ENCODE data around the gene ZNF513. TPM values are rescaled to one million over a fixed set of nuclear protein-coding genes. Genes with fewer than 3 reads are reported as not detected.
A peak's percentile ranks its signal among the peaks of the same experiment; 100 is the strongest.
"Not testable (repeated sequence)": the region's sequence is repeated elsewhere in the genome, so short reads cannot be mapped to it uniquely, and the experiment has no call there.

ZNF513 gene, protein sequence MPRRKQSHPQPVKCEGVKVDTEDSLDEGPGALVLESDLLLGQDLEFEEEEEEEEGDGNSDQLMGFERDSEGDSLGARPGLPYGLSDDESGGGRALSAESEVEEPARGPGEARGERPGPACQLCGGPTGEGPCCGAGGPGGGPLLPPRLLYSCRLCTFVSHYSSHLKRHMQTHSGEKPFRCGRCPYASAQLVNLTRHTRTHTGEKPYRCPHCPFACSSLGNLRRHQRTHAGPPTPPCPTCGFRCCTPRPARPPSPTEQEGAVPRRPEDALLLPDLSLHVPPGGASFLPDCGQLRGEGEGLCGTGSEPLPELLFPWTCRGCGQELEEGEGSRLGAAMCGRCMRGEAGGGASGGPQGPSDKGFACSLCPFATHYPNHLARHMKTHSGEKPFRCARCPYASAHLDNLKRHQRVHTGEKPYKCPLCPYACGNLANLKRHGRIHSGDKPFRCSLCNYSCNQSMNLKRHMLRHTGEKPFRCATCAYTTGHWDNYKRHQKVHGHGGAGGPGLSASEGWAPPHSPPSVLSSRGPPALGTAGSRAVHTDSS
- total RNA-seq, result 25.0 to 25.7 TPM (median 25.1 TPM) in 3 replicates

DNA sequence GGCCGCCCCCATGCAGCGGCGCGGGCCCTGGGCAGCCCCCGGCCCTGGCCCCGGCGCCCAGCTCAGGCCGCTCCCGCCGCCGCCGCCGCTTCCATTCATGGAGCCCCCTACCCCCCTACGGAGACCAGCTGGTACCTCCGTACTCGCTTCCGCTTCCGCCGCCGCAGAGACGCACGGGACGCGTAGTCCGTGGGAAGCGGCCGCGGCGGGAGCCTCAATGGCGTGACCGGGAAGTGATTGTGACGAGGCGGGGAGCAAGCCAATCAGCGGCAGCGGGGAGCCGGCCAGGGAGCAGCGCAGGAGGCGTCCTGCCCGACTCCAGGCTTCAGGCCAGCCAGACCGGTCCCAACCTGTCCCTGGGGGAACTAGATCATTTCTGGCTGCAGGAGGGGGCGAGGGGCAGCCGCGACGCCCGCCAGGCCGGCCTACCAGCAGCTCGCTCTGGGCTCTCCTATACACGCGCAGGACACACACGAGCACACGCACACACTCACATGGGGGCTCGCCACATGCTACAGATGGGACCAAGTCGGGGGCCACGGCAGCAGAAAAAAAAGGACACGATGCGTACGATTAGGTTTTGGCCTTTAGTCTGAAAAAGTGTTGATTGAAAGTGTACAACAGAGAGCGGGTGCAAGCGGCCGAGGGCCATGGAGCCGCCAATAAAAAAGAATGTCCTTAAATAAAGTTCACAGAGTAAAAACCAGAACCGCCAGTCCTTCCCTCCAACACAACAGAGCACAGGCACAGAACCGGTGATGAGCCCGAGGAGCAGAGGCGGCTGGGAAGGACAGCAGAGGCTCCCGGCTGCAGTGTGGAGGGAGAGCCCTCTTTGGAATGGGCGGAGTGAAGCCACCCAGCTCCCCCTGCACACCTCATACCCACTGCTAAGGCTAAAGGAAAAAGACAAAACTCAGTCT lies at the start of gene ZNF513:
TSS of gene ZNF513 (minus strand) at position 109 of the 920 bp plus-strand sequence. CDS start 208 bp downstream, outside the sequence.
- peak within 1 kb of the TSS; percentile 90 for H3K4me3 Mint-ChIP-seq
- no peaks in the 10 kb centered on the region for H3K27me3 Mint-ChIP-seq (ENCODE audit: low read depth)
- H3K9me3 Mint-ChIP-seq, result no peaks in the 10 kb centered on the region
- H3K36me3 Mint-ChIP-seq, result peaks cover 20% of the 10 kb centered on the region
- peak; percentile 90 for DNase-seq (ENCODE audit: low spot score in 2 of 2, unreplicated experiment in 2 of 2)
- H3K4me1 Mint-ChIP-seq, result peaks cover 26% of the 10 kb centered on the region
- TF ChIP-seq, protein P1, sequence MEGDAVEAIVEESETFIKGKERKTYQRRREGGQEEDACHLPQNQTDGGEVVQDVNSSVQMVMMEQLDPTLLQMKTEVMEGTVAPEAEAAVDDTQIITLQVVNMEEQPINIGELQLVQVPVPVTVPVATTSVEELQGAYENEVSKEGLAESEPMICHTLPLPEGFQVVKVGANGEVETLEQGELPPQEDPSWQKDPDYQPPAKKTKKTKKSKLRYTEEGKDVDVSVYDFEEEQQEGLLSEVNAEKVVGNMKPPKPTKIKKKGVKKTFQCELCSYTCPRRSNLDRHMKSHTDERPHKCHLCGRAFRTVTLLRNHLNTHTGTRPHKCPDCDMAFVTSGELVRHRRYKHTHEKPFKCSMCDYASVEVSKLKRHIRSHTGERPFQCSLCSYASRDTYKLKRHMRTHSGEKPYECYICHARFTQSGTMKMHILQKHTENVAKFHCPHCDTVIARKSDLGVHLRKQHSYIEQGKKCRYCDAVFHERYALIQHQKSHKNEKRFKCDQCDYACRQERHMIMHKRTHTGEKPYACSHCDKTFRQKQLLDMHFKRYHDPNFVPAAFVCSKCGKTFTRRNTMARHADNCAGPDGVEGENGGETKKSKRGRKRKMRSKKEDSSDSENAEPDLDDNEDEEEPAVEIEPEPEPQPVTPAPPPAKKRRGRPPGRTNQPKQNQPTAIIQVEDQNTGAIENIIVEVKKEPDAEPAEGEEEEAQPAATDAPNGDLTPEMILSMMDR (IDR thresholded peaks at IDR 0.05; ENCODE audit: unreplicated experiment), result no peak
- peak within 1 kb of the TSS; percentile 98 for H3K27ac Mint-ChIP-seq

DNA sequence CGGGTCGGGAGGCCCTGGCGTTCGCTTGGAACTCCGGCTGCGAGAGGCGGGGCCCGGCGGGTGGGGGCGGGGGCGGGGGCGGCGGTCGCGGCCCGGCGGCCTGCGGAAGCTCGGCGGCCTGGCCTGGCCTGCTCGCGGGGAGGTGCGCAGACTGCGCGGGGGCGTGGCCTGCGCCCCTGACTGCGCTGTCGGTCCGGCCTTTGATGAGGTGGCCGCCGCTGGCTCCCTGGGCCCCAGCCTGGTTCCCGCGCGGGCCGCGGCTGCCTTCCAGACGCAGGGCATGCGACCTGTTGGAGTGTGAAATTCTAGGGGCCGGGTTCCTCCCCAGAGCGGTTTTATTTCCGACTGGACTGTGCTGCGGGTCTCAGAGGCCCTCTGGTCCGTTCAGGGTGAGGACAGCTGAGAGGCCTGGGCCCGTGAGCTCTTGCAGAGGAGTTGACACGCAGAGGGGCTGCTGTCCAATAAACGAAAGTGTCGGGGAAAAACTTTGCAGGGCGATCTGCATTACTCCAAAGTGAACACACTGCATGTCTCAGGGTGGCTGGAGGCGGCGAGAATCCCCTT lies 48.5 kb upstream of the ZNF513 start:
- Mint-ChIP-seq H3K27me3 (ENCODE audit: low read depth) (no peaks in the 10 kb centered on the region), H3K27ac (peak overlapping the region; percentile 98), H3K4me3 (peak overlapping the region; percentile 99), H3K9me3 (no peaks in the 10 kb centered on the region), H3K36me3 (peaks cover 11% of the 10 kb centered on the region), H3K4me1 (peaks cover 29% of the 10 kb centered on the region)
- peak; percentile 45 to 80 for DNase-seq (ENCODE audit: low spot score in 2 of 2, unreplicated experiment in 2 of 2)
- TF ChIP-seq, protein P1 (IDR thresholded peaks at IDR 0.05; ENCODE audit: unreplicated experiment), result no peak

DNA sequence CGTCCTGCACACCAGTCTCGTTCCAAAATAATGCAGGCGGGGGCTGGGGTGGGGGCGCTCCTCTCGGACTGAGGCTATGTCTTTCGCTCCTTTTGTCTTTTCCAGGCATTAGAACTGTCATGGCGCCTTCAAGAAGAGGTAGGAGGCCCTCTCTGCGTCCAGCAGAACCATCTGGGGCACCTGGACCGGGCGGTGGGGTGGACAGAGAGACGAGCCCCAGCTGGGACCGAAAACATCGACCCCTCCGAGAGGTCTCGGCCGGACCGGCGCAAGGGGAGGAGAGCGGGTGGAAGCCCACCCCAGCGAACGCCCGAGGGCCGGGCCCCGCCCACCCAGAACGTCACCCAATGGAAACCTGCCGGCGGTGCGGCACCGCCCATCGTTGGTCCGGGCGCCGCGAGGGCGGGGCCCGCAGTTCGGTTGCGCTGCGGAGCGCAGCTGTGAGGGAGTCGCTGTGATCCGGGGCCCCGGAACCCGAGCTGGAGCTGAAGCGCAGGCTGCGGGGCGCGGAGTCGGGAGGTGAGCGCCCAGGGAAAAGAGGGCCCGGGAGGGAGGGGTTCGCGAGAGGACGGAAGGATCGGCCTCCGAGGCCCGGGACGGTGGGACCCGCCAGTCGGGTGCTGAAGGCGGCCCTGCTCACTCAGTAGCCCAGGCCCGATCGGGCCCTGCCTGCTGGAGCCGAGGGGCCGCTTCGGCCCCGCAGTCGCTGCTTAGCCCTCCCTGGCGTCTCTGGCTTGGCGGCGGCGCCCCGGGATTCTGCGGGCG lies 47.9 kb upstream of the ZNF513 start, which contains the start of gene NRBP1:
TSS of gene NRBP1 (plus strand) at position 419 of the 765 bp plus-strand sequence. CDS start 4,643 bp downstream, outside the sequence.
- peak within 1 kb of the TSS; percentile 98 for H3K27ac Mint-ChIP-seq
- TF ChIP-seq, protein P1 (IDR thresholded peaks at IDR 0.05; ENCODE audit: unreplicated experiment), result no peak

DNA sequence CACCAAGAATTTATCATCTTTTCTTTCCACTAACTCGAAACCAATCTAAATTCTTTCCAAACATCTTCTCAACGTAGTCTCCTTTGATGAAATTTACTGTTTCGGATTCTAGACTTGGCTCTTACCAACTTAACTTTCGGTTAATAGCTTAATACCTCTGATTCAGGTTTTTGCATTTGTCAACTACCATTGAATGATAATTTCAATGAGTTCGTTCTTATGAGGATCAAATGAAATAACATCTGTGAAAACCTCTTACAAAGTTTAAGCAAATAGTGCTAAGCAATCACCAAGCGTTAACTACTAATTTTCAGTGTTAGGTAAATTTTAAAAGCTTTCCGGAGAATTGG lies 47.3 kb upstream of the ZNF513 start:
- peaks cover 29% of the 10 kb centered on the region for H3K4me1 Mint-ChIP-seq
- TF ChIP-seq, protein P1 (IDR thresholded peaks at IDR 0.05; ENCODE audit: unreplicated experiment), result no peak
- peak overlapping the region; percentile 98 for H3K27ac Mint-ChIP-seq
- no peak for DNase-seq (ENCODE audit: low spot score in 2 of 2, unreplicated experiment in 2 of 2)
- peaks cover 2% of the 10 kb centered on the region for H3K9me3 Mint-ChIP-seq
- peak overlapping the region; percentile 99 for H3K4me3 Mint-ChIP-seq
- no peaks in the 10 kb centered on the region for H3K36me3 Mint-ChIP-seq
- no peaks in the 10 kb centered on the region for H3K27me3 Mint-ChIP-seq (ENCODE audit: low read depth)

More for the DNA sequence above, 47.9 kb upstream of the ZNF513 start, which contains the start of gene NRBP1:
- Mint-ChIP-seq H3K36me3 (peaks cover 4% of the 10 kb centered on the region), H3K9me3 (peaks cover 2% of the 10 kb centered on the region), H3K4me1 (peaks cover 29% of the 10 kb centered on the region), H3K27me3 (ENCODE audit: low read depth) (no peaks in the 10 kb centered on the region), H3K4me3 (peak within 1 kb of the TSS; percentile 99)
- DNase-seq (ENCODE audit: low spot score in 2 of 2, unreplicated experiment in 2 of 2), result peak; percentile 85 to 96

DNA sequence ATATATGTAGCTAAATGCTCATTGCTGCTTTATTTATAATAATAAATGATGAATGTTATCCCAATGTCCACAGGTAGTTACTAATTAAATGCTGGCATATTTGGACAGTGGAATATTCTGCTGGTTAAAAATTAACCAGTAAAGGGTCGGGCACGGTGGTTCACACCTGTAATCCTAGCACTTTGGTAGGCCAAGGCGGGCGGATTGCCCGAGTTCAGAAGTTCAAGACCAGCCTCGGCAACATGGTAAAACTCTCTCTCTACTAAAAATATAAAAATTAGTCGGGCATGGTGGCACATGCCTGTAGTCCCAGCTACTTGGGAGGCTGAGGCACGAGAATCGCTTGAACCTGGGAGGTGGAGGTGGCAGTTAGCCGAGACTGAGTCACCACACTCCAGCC lies 44.5 kb upstream of the ZNF513 start:
- H3K27ac Mint-ChIP-seq; H3K4me3 Mint-ChIP-seq; DNase-seq (ENCODE audit: low spot score in 2 of 2, unreplicated experiment in 2 of 2); H3K9me3 Mint-ChIP-seq; H3K36me3 Mint-ChIP-seq; H3K27me3 Mint-ChIP-seq (ENCODE audit: low read depth): not testable (repeated sequence)
- H3K4me1 Mint-ChIP-seq, result peaks cover 15% of the 10 kb centered on the region
